Body of pancreas (tissue), 4 donors: ENCODE results near the gene FOXK1.

Experiments used
- CTCF ChIP-seq, 7 experiments: fragments of 450-650 bp in 4 of 7; fragments of 200-600 bp in 3 of 7; sonication (generic) in 3 of 7; IDR thresholded peaks; one replicate each; pipeline ENCODE4 v1.5.1; 2016 to 2019; ENCODE audit warnings: antibody characterized with exemption in 7 of 7
- POLR2A ChIP-seq, 3 donors: fragments of 450-650 bp; IDR thresholded peaks; one replicate each; pipeline ENCODE4 v1.6.1; 2016; ENCODE audit warnings: antibody characterized with exemption in 3 of 3, mild to moderate bottlenecking in 2 of 3

- TF ChIP-seq CTCF (IDR thresholded peaks at IDR 0.05) (no peak), POLR2A (IDR thresholded peaks at IDR 0.05) (no peak)
Measured at GRCh38 chr7:4805110-4805983, 123.3 kb downstream of the FOXK1 start.
